HepG2 (cell line): Measurements from ENCODE around the gene CNOT1. TPM values are rescaled to one million over a fixed set of nuclear protein-coding genes. Genes with fewer than 3 reads are reported as not detected.
"Not testable (repeated sequence)": the region's sequence is repeated elsewhere in the genome, so short reads cannot be mapped to it uniquely, and the experiment has no call there.

Source experiments
- ATAC-seq: fragments of 200-7000 bp; cut with Tn5 transposase; 3 replicates; pipeline ENCODE4 v1.9.1; 2020; ENCODE audit warnings: mild to moderate bottlenecking, moderate library complexity
- BruUV-seq: library from RNA; stranded (reverse); fragments of 400-500 nt; replicated peaks from 2 replicates; lab custom pipeline; 2021; lab: Mats Ljungman, UMichigan
- CTCF ChIA-PET: fragments of 300-600 bp; formaldehyde crosslinking; extraction: SDS; loops from one replicate; lab custom pipeline; 2021; ENCODE audit warnings: low total read pairs, inconsistent platforms, low intra/inter-chr PET ratio; lab: Yijun Ruan, JAX
- POLR2A ChIA-PET: fragments of 350-600 bp; sonication (Branson Sonifier 250); formaldehyde crosslinking; loops from one replicate; lab custom pipeline; 2020; ENCODE audit warnings: antibody characterized with exemption, inconsistent platforms; lab: Yijun Ruan, JAX
- DNase-seq: peaks from one replicate; pipeline ENCODE4 v3.0.0-alpha.2; 2015; ENCODE audit warnings: low spot score
- FAIRE-seq: peaks from 3 replicates; lab custom pipeline; 2011; peaks lifted over from hg19 to GRCh38; lab: Jason Lieb, UNC
- H2AFZ ChIP-seq: one replicate; pipeline ENCODE4 v1.6.1; 2011; ENCODE audit warnings: low read length, inconsistent platforms
- H3K27ac ChIP-seq: fragments of 300-600 bp; 3 replicates; pipeline ENCODE4 v1.8.0; 2011; ENCODE audit warnings: mixed run types, mild to moderate bottlenecking, mixed read lengths, low read length, inconsistent platforms; ENCODE audit not compliant: insufficient read depth; ENCODE audit errors: extremely low read length
- H3K27me3 ChIP-seq, 2 experiments: fragments of 200-600 bp in 1 of 2; 2 replicates in 1 of 2; 3 replicates in 1 of 2; pipeline versions ENCODE4 v1.6.0 to v1.8.0; 2011; ENCODE audit warnings: low read length in 2 of 2, mild to moderate bottlenecking in 2 of 2, moderate library complexity in 2 of 2, inconsistent platforms in 1 of 2; ENCODE audit not compliant: insufficient read depth in 2 of 2, control insufficient read depth in 1 of 2
- H3K36me3 ChIP-seq, 2 experiments: fragments of 200-600 bp in 1 of 2; replicated peaks in 1 of 2; 2 replicates in 1 of 2; 3 replicates in 1 of 2; pipeline versions ENCODE4 v1.5.1 to v1.8.0; 2011; ENCODE audit warnings: low read length in 2 of 2, inconsistent platforms in 1 of 2; ENCODE audit not compliant: insufficient read depth in 2 of 2, control insufficient read depth in 1 of 2
- H3K4me1 ChIP-seq: 2 replicates; pipeline ENCODE4 v1.5.1; 2012; ENCODE audit warnings: low read length, inconsistent platforms; ENCODE audit not compliant: insufficient read depth
- H3K4me2 ChIP-seq: 2 replicates; pipeline ENCODE4 v1.6.0; 2011; ENCODE audit warnings: low read depth, low read length, inconsistent platforms
- H3K4me3 ChIP-seq, 3 experiments: fragments of 200-600 bp in 1 of 3; sonication (generic), shearing (Covaris generic) in 1 of 3; replicated peaks in 1 of 3; 2 replicates each; pipeline ENCODE4 v1.5.1; 2011 to 2016; ENCODE audit warnings: low read length in 3 of 3, inconsistent platforms in 2 of 3, low read depth in 2 of 3, mild to moderate bottlenecking in 2 of 3, control low read depth in 1 of 3, mixed read lengths in 1 of 3; ENCODE audit not compliant: insufficient read depth in 1 of 3
- H3K79me2 ChIP-seq: one replicate; pipeline ENCODE4 v1.6.1; 2011; ENCODE audit warnings: low read length, inconsistent platforms; ENCODE audit not compliant: insufficient read depth
- H3K9ac ChIP-seq: 2 replicates; pipeline ENCODE4 v1.6.0; 2011; ENCODE audit warnings: mild to moderate bottlenecking, low read depth, low read length, inconsistent platforms; ENCODE audit not compliant: insufficient read depth
- H3K9me3 ChIP-seq: 2 replicates; pipeline ENCODE4 v1.5.1; 2012; ENCODE audit warnings: mild to moderate bottlenecking, low read length
- H4K20me1 ChIP-seq: 2 replicates; pipeline ENCODE4 v1.6.0; 2011; ENCODE audit warnings: inconsistent platforms, mild to moderate bottlenecking, low read length, moderate library complexity; ENCODE audit not compliant: insufficient read depth
- ARNTL ChIP-seq: sonication (generic); formaldehyde crosslinking; IDR thresholded peaks from 2 replicates; pipeline ENCODE4 v1.4.0; 2020; ENCODE audit warnings: mild to moderate bottlenecking, missing genetic modification reagents
- ATF4 ChIP-seq, 2 experiments: fragments of 450-650 bp in 1 of 2; sonication (generic) in 1 of 2; formaldehyde crosslinking; IDR thresholded peaks; 2 replicates each; pipeline versions ENCODE4 v1.5.0 to v1.8.0; 2020 to 2022; ENCODE audit warnings: mild to moderate bottlenecking in 1 of 2, missing genetic modification reagents in 1 of 2
- GABPA ChIP-seq, 2 experiments: IDR thresholded peaks; 2 replicates each; pipeline ENCODE4 v1.6.1; 2011 to 2016; ENCODE audit warnings: low read depth in 2 of 2, low read length in 1 of 2, missing biosample characterization in 1 of 2, missing genetic modification characterization in 1 of 2
- MEF2D ChIP-seq: sonication (generic); formaldehyde crosslinking; IDR thresholded peaks from 2 replicates; pipeline ENCODE4 v1.5.1; 2020; ENCODE audit warnings: mild to moderate bottlenecking, missing genetic modification reagents
- MEIS2 ChIP-seq: sonication (generic); formaldehyde crosslinking; IDR thresholded peaks from 2 replicates; pipeline ENCODE4 v1.9.0; 2021; ENCODE audit warnings: mild to moderate bottlenecking, missing genetic modification reagents
- NR2C2 ChIP-seq: sonication (generic); formaldehyde crosslinking; IDR thresholded peaks from 2 replicates; pipeline ENCODE4 v1.4.0; 2020; ENCODE audit warnings: missing genetic modification reagents, mild to moderate bottlenecking, moderate library complexity, borderline replicate concordance
- SPEN ChIP-seq: sonication (generic); formaldehyde crosslinking; IDR thresholded peaks from 2 replicates; pipeline ENCODE4 v1.5.1; 2020; ENCODE audit warnings: low read depth, mild to moderate bottlenecking, missing genetic modification reagents
- TBP ChIP-seq: sonication (generic); formaldehyde crosslinking; IDR thresholded peaks from 2 replicates; pipeline ENCODE4 v1.5.0; 2020; ENCODE audit warnings: missing genetic modification reagents
- TBX2 ChIP-seq: sonication (generic); formaldehyde crosslinking; IDR thresholded peaks from 2 replicates; pipeline ENCODE4 v1.5.0; 2020; ENCODE audit warnings: missing genetic modification reagents, mild to moderate bottlenecking, borderline replicate concordance
- ZFP36 ChIP-seq: fragments of 150-350 bp; IDR thresholded peaks from 2 replicates; pipeline ENCODE4 v1.6.1; 2018; ENCODE audit warnings: borderline replicate concordance, low read length, low read depth; ENCODE audit not compliant: partially characterized antibody
- ZNF121 ChIP-seq: sonication (generic); formaldehyde crosslinking; IDR thresholded peaks from 2 replicates; pipeline ENCODE4 v1.5.0; 2020; ENCODE audit warnings: mild to moderate bottlenecking, missing genetic modification reagents
- ZNF615 ChIP-seq: sonication (generic); formaldehyde crosslinking; IDR thresholded peaks from 2 replicates; pipeline ENCODE4 v1.5.0; 2020; ENCODE audit warnings: mild to moderate bottlenecking, missing genetic modification reagents, borderline replicate concordance
- WGBS: methylation state at CpG from one replicate; pipeline ENCODE4 v1.1.6; 2017; ENCODE audit warnings: low lambda C conversion rate; 5-methylcytosine and 5-hydroxymethylcytosine counted together
- in situ Hi-C: cut with HindIII; loops from 2 replicates; pipeline ENCODE4 v1.10.0; 2017; ENCODE audit warnings: low pct_unique_long_range_greater_than_20kb; ENCODE audit not compliant: extremely low pct_ligation_motif_present
- intact Hi-C: fragments of 100-400 bp; cut with micrococcal nuclease; formaldehyde crosslinking; loops from one replicate; pipeline ENCODE4 v1.10.0; 2022; ENCODE audit not compliant: unreplicated experiment
- polyA plus RNA-seq, 8 experiments: library from polyadenylated mRNA; depleted of rRNA in 3 of 8; stranded (reverse) in 7 of 8; unstranded in 1 of 8; fragments of >200 nt; fragmentation: Illumina TruSeq in 4 of 8; extraction: Trizol in 4 of 8; gene quantifications; 2 replicates each; pipeline versions ENCODE4 v1.2.1 to v1.2.3, GENCODE V29; 2011 to 2016; ENCODE audit warnings: low read depth in 4 of 8, missing spikeins in 1 of 8, mixed read lengths in 1 of 8; ENCODE audit not compliant: insufficient read depth in 1 of 8
- total RNA-seq, 5 experiments: library from RNA; depleted of rRNA; stranded (reverse); fragments of >200 nt; fragmentation: Illumina TruSeq; extraction: Trizol; gene quantifications; 2 replicates each; pipeline ENCODE4 v1.2.3, GENCODE V29; 2016; ENCODE audit warnings: low read depth in 1 of 5
- TF ChIP-seq, protein P1 (sequence below): fragments of 450-650 bp; IDR thresholded peaks from 2 replicates; pipeline ENCODE4 v1.6.1; 2017
- TF ChIP-seq, protein P2 (sequence below): sonication (generic); formaldehyde crosslinking; IDR thresholded peaks from 2 replicates; pipeline ENCODE4 v1.5.0; 2020; ENCODE audit warnings: missing genetic modification reagents

CNOT1 gene
- total and polyA plus RNA-seq, 2 of the 13 experiments (the other 11 are each of a cell fraction or from before 2014, with no cell fraction given): 188 to 232 TPM

DNA sequence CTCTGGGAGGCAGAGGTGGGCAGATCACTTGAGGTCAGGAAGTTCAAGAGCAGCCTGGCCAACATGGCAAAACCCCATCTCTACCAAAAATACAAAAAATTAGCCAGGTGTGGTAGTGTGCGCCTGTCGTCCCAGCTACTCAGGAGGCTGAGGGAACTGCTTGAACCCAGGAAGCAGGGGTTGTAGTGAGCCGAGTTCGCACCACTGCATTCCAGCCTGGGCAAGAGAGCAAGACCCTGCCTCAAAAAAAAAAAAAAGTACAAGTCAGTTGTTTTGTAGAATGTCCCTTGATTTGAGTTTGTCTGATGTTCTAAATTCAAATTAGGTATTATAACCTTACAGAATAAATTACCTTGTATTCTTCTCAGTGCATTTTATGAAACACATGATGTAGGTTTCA lies 63.9 kb downstream of the CNOT1 start:
- POLR2A ChIA-PET, ATAC-seq, H3K4me3 ChIP-seq, H2AFZ ChIP-seq, H3K4me2 ChIP-seq, H3K27me3 ChIP-seq, H3K9ac ChIP-seq, BruUV-seq, DNase-seq, CTCF ChIA-PET, H3K27ac ChIP-seq, FAIRE-seq, H3K9me3 ChIP-seq, H3K4me1 ChIP-seq: not testable (repeated sequence)
- intact Hi-C loops: loop anchor here (10.0 kb wide), 1 partner anchor 51 kb away; the partner anchor contains the start of gene SETD6
- Histone ChIP-seq H3K79me2 (peaks cover 23% of the 10 kb centered on the region), H4K20me1 (peaks cover 14% of the 10 kb centered on the region), H3K36me3 (peaks cover 31 to 82% of the 10 kb centered on the region in 2 experiments)
- in situ Hi-C loops: loop anchor here (5.0 kb wide), 1 partner anchor 33 kb away; no protein-coding TSS in a partner anchor
- peak; percentile 72 for TF ChIP-seq ZNF121 (CRISPR knock-in tag)
- 97% methylated on average over 4 of the region's 4 CpGs for WGBS

DNA sequence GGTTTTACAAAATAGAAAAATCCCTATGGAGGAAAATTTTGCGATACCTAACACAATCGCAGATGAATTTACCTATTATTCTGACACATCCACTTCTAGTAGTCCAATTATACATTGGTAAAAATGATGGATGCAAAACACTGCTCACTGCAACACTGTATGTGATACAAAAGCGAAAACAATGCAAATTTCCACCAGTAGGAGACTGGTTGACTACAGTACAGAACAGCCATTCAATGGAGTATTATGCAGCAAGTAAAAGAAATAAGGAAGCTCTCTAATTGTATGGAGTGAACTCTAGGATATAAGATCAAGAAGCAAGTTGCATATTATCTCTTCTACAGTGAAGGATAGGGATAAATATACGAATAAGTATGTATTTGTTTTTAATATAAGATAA lies 65.9 kb downstream of the CNOT1 start:
- Histone ChIP-seq H3K36me3 (peaks cover 37 to 82% of the 10 kb centered on the region in 2 experiments), H2AFZ (no peak overlapping the region), H3K4me3 (no peak overlapping the region), H3K4me2 (no peak overlapping the region), H3K4me1 (no peaks in the 10 kb centered on the region), H3K27ac (no peak overlapping the region), H3K79me2 (peaks cover 25% of the 10 kb centered on the region), H3K9me3 (no peaks in the 10 kb centered on the region), H4K20me1 (peaks cover 11% of the 10 kb centered on the region), H3K27me3 (no peaks in the 10 kb centered on the region), H3K9ac (no peak overlapping the region)
- no TSS peak for BruUV-seq
- no peak for DNase-seq
- CTCF ChIA-PET: no interaction called here
- 98% methylated on average over 4 of the region's 4 CpGs for WGBS
- ATAC-seq: peak; percentile 67
- POLR2A ChIA-PET: no interaction called here
- in situ Hi-C loops (no loop called here), intact Hi-C loops (loop anchor here (5.0 to 10.0 kb wide), 2 partner anchors 49 to 99 kb away; partner anchors contain the start of gene SETD6)
- FAIRE-seq: no peak
- TF ChIP-seq ARNTL (CRISPR knock-in tag) (no peak), TBX2 (CRISPR knock-in tag) (no peak), MEF2D (no peak), ATF4 (CRISPR knock-in tag; IDR thresholded peaks at IDR 0.05) (no peak), TBP (CRISPR knock-in tag) (no peak), GABPA (IDR thresholded peaks at IDR 0.05; ENCODE audit: low read depth, low read length) (no peak), GABPA (CRISPR knock-in tag; IDR thresholded peaks at IDR 0.05; ENCODE audit: low read depth) (no peak), MEIS2 (CRISPR knock-in tag) (no peak), NR2C2 (CRISPR knock-in tag) (no peak), ZNF615 (CRISPR knock-in tag) (no peak), ZFP36 (no peak), SPEN (CRISPR knock-in tag) (no peak)
- TF ChIP-seq, protein P1, sequence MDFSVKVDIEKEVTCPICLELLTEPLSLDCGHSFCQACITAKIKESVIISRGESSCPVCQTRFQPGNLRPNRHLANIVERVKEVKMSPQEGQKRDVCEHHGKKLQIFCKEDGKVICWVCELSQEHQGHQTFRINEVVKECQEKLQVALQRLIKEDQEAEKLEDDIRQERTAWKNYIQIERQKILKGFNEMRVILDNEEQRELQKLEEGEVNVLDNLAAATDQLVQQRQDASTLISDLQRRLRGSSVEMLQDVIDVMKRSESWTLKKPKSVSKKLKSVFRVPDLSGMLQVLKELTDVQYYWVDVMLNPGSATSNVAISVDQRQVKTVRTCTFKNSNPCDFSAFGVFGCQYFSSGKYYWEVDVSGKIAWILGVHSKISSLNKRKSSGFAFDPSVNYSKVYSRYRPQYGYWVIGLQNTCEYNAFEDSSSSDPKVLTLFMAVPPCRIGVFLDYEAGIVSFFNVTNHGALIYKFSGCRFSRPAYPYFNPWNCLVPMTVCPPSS: no peak
- TF ChIP-seq, protein P2, sequence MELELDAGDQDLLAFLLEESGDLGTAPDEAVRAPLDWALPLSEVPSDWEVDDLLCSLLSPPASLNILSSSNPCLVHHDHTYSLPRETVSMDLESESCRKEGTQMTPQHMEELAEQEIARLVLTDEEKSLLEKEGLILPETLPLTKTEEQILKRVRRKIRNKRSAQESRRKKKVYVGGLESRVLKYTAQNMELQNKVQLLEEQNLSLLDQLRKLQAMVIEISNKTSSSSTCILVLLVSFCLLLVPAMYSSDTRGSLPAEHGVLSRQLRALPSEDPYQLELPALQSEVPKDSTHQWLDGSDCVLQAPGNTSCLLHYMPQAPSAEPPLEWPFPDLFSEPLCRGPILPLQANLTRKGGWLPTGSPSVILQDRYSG (CRISPR knock-in tag): no peak
